HepG2 (cell line): Measurements from ENCODE around the gene SELENOS. TPM values are rescaled to one million over a fixed set of nuclear protein-coding genes. Genes with fewer than 3 reads are reported as not detected.

Experiments
- AGO2 ChIP-seq: fragments of 200-400 bp; formaldehyde crosslinking; optimal IDR thresholded peaks from 2 replicates; pipeline ENCODE3; 2017; ENCODE audit warnings: mild to moderate bottlenecking, low read depth, low read length, moderate library complexity
- ATF3 ChIP-seq: sonication (generic); formaldehyde crosslinking; IDR thresholded peaks from 2 replicates; pipeline ENCODE4 v1.4.0; 2020; ENCODE audit warnings: missing genetic modification reagents
- EHMT2 ChIP-seq: fragments of 200-600 bp; sonication (generic); IDR thresholded peaks from 2 replicates; pipeline ENCODE4 v1.7.0; 2017; ENCODE audit warnings: antibody characterized with exemption, low read depth, low read length, borderline replicate concordance
- GATA4 ChIP-seq: sonication (generic); IDR thresholded peaks from 2 replicates; pipeline ENCODE4 v1.6.1; 2016; ENCODE audit warnings: antibody characterized with exemption, low read depth, borderline replicate concordance
- GTF3A ChIP-seq: sonication (generic); formaldehyde crosslinking; conservative IDR thresholded peaks from 2 replicates; pipeline ENCODE4 v1.4.0; 2020; ENCODE audit warnings: mild to moderate bottlenecking, missing genetic modification reagents
- KDM6A ChIP-seq: IDR thresholded peaks from 2 replicates; pipeline ENCODE4 v1.6.1; 2016; ENCODE audit warnings: low read depth
- SMARCE1 ChIP-seq: fragments of 450-650 bp; IDR thresholded peaks from 2 replicates; pipeline ENCODE4 v1.6.1; 2017; ENCODE audit warnings: borderline replicate concordance
- ZMYM2 ChIP-seq: sonication (generic); formaldehyde crosslinking; IDR thresholded peaks from 2 replicates; pipeline ENCODE4 v1.8.0; 2022; ENCODE audit warnings: mild to moderate bottlenecking, missing genetic modification reagents
- ZNF253 ChIP-seq: sonication (generic); formaldehyde crosslinking; IDR thresholded peaks from 2 replicates; pipeline ENCODE4 v1.8.0; 2022; ENCODE audit warnings: mild to moderate bottlenecking, missing genetic modification reagents, borderline replicate concordance
- ZNF274 ChIP-seq: sonication (generic); formaldehyde crosslinking; IDR thresholded peaks from 2 replicates; pipeline ENCODE4 v1.5.1; 2020; ENCODE audit warnings: mild to moderate bottlenecking, missing genetic modification reagents
- ZNF414 ChIP-seq: sonication (generic); formaldehyde crosslinking; IDR thresholded peaks from 2 replicates; pipeline ENCODE4 v1.5.0; 2020; ENCODE audit warnings: missing genetic modification reagents
- ZNF432 ChIP-seq: sonication (generic); formaldehyde crosslinking; IDR thresholded peaks from 2 replicates; pipeline ENCODE4 v1.5.0; 2020; ENCODE audit warnings: missing genetic modification reagents, mild to moderate bottlenecking, borderline replicate concordance
- ZNF556 ChIP-seq: sonication (generic); formaldehyde crosslinking; IDR thresholded peaks from 2 replicates; pipeline ENCODE4 v1.4.0; 2020; ENCODE audit warnings: mild to moderate bottlenecking, missing genetic modification reagents, borderline replicate concordance
- ZNF639 ChIP-seq: conservative IDR thresholded peaks from 2 replicates; pipeline ENCODE4 v1.6.1; 2018; ENCODE audit warnings: missing genetic modification reagents
- ZNF841 ChIP-seq: sonication (generic); formaldehyde crosslinking; IDR thresholded peaks from 2 replicates; pipeline ENCODE4 v1.8.1; 2023; ENCODE audit warnings: missing genetic modification reagents, borderline replicate concordance
- polyA plus RNA-seq, 8 experiments: library from polyadenylated mRNA; depleted of rRNA in 3 of 8; stranded (reverse) in 7 of 8; unstranded in 1 of 8; fragments of >200 nt; fragmentation: Illumina TruSeq in 4 of 8; extraction: Trizol in 4 of 8; gene quantifications; 2 replicates each; pipeline versions ENCODE4 v1.2.1 to v1.2.3, GENCODE V29; 2011 to 2016; ENCODE audit warnings: low read depth in 4 of 8, missing spikeins in 1 of 8, mixed read lengths in 1 of 8; ENCODE audit not compliant: insufficient read depth in 1 of 8
- total RNA-seq, 5 experiments: library from RNA; depleted of rRNA; stranded (reverse); fragments of >200 nt; fragmentation: Illumina TruSeq; extraction: Trizol; gene quantifications; 2 replicates each; pipeline ENCODE4 v1.2.3, GENCODE V29; 2016; ENCODE audit warnings: low read depth in 1 of 5
- TF ChIP-seq, protein P1 (sequence below): sonication (generic); formaldehyde crosslinking; IDR thresholded peaks from 2 replicates; pipeline ENCODE4 v1.5.1; 2020; ENCODE audit warnings: missing genetic modification reagents, mild to moderate bottlenecking, borderline replicate concordance
- TF ChIP-seq, protein P2 (sequence below): sonication (generic); formaldehyde crosslinking; IDR thresholded peaks from 2 replicates; pipeline ENCODE4 v1.5.0; 2020; ENCODE audit warnings: mild to moderate bottlenecking, missing genetic modification reagents
- TF ChIP-seq, protein P3 (sequence below): sonication (generic); formaldehyde crosslinking; IDR thresholded peaks from 2 replicates; pipeline ENCODE4 v1.4.0; 2020; ENCODE audit warnings: missing genetic modification reagents, borderline replicate concordance

The SELENOS gene
- total and polyA plus RNA-seq, 2 of the 13 experiments (the other 11 are each of a cell fraction or from before 2014, with no cell fraction given): 63.0 to 66.1 TPM

- TF ChIP-seq ZNF556 (CRISPR knock-in tag) (peak; percentile 93), EHMT2 (no peak), AGO2 (peak; percentile 88), ZNF432 (CRISPR knock-in tag) (0 out of 2 replicates have a peak, but pooled peaks have one; percentile 4), ZNF841 (CRISPR knock-in tag) (no peak), ZNF253 (peak; percentile 59; the same call in 1 of the 2 replicates), ZMYM2 (no peak), SMARCE1 (no peak), ZNF414 (CRISPR knock-in tag) (peak; percentile 89; the same call in 1 of the 2 replicates), ZNF639 (CRISPR knock-in tag) (peak; percentile 96), KDM6A (CRISPR knock-in tag) (no peak), GATA4 (peak; percentile 48), ZNF274 (CRISPR knock-in tag) (peak; percentile 90; the same call in 1 of the 2 replicates), ATF3 (CRISPR knock-in tag) (0 out of 2 replicates have a peak, but pooled peaks have one; percentile 6), GTF3A (CRISPR knock-in tag) (peak; percentile 70; the same call in 1 of the 2 replicates)
- TF ChIP-seq, protein P1, sequence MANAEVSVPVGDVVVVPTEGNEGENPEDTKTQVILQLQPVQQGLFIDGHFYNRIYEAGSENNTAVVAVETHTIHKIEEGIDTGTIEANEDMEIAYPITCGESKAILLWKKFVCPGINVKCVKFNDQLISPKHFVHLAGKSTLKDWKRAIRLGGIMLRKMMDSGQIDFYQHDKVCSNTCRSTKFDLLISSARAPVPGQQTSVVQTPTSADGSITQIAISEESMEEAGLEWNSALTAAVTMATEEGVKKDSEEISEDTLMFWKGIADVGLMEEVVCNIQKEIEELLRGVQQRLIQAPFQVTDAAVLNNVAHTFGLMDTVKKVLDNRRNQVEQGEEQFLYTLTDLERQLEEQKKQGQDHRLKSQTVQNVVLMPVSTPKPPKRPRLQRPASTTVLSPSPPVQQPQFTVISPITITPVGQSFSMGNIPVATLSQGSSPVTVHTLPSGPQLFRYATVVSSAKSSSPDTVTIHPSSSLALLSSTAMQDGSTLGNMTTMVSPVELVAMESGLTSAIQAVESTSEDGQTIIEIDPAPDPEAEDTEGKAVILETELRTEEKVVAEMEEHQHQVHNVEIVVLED: peak; percentile 96
- TF ChIP-seq, protein P2, sequence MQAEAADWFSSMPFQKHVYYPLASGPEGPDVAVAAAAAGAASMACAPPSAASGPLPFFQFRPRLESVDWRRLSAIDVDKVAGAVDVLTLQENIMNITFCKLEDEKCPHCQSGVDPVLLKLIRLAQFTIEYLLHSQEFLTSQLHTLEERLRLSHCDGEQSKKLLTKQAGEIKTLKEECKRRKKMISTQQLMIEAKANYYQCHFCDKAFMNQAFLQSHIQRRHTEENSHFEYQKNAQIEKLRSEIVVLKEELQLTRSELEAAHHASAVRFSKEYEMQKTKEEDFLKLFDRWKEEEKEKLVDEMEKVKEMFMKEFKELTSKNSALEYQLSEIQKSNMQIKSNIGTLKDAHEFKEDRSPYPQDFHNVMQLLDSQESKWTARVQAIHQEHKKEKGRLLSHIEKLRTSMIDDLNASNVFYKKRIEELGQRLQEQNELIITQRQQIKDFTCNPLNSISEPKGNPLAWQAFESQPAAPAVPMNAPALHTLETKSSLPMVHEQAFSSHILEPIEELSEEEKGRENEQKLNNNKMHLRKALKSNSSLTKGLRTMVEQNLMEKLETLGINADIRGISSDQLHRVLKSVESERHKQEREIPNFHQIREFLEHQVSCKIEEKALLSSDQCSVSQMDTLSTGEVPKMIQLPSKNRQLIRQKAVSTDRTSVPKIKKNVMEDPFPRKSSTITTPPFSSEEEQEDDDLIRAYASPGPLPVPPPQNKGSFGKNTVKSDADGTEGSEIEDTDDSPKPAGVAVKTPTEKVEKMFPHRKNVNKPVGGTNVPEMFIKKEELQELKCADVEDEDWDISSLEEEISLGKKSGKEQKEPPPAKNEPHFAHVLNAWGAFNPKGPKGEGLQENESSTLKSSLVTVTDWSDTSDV (CRISPR knock-in tag): peak; percentile 92
- TF ChIP-seq, protein P3, sequence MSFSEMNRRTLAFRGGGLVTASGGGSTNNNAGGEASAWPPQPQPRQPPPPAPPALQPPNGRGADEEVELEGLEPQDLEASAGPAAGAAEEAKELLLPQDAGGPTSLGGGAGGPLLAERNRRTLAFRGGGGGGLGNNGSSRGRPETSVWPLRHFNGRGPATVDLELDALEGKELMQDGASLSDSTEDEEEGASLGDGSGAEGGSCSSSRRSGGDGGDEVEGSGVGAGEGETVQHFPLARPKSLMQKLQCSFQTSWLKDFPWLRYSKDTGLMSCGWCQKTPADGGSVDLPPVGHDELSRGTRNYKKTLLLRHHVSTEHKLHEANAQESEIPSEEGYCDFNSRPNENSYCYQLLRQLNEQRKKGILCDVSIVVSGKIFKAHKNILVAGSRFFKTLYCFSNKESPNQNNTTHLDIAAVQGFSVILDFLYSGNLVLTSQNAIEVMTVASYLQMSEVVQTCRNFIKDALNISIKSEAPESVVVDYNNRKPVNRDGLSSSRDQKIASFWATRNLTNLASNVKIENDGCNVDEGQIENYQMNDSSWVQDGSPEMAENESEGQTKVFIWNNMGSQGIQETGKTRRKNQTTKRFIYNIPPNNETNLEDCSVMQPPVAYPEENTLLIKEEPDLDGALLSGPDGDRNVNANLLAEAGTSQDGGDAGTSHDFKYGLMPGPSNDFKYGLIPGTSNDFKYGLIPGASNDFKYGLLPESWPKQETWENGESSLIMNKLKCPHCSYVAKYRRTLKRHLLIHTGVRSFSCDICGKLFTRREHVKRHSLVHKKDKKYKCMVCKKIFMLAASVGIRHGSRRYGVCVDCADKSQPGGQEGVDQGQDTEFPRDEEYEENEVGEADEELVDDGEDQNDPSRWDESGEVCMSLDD (CRISPR knock-in tag): no peak; the same call in none of the 2 replicates
These were observed 17.7 kb upstream of the SELENOS start, which contains the start of gene SNRPA1 (continued) for GRCh38 chr15:101294731-101295606.
